Endodermal cell (in vitro differentiated cells): Measurements from ENCODE around the gene TCHH. TPM values are rescaled to one million over a fixed set of nuclear protein-coding genes. Genes with fewer than 3 reads are reported as not detected.
"Not testable (repeated sequence)": the region's sequence is repeated elsewhere in the genome, so short reads cannot be mapped to it uniquely, and the experiment has no call there.

Experiments
- DNase-seq: peaks from one replicate; pipeline ENCODE4 v3.0.0-alpha.2; 2017
- H3K27ac ChIP-seq: 2 replicates; pipeline ENCODE4 v1.5.1; 2013; ENCODE audit warnings: mild to moderate bottlenecking, low read depth, low read length, moderate library complexity
- H3K27me3 ChIP-seq: 2 replicates; pipeline ENCODE4 v1.6.1; 2013; ENCODE audit warnings: mild to moderate bottlenecking, low read length, moderate library complexity; ENCODE audit not compliant: insufficient read depth, control insufficient read depth, poor library complexity, severe bottlenecking
- H3K36me3 ChIP-seq: 2 replicates; pipeline ENCODE4 v1.7.0; 2013; ENCODE audit warnings: mild to moderate bottlenecking, low read length, moderate library complexity; ENCODE audit not compliant: control insufficient read depth, insufficient read depth
- H3K4me1 ChIP-seq: one replicate; pipeline ENCODE4 v1.7.0; 2013; ENCODE audit warnings: low read length; ENCODE audit not compliant: control insufficient read depth, insufficient read depth
- H3K4me3 ChIP-seq: 2 replicates; pipeline ENCODE4 v1.5.1; 2013; ENCODE audit warnings: mild to moderate bottlenecking, low read length, moderate library complexity
- H3K9ac ChIP-seq: 2 replicates; pipeline ENCODE4 v1.6.1; 2013; ENCODE audit warnings: mild to moderate bottlenecking, low read length, moderate library complexity; ENCODE audit not compliant: poor library complexity, severe bottlenecking; ENCODE audit errors: extremely low read depth
- H3K9me3 ChIP-seq: 2 replicates; pipeline ENCODE4 v1.6.1; 2013; ENCODE audit warnings: mild to moderate bottlenecking, low read length, moderate library complexity; ENCODE audit not compliant: control insufficient read depth
- H3K27ac Mint-ChIP-seq: 2 replicates; pipeline ENCODE4 v1.8.0; 2020; ENCODE audit warnings: mixed read lengths
- H3K27me3 Mint-ChIP-seq: 2 replicates; pipeline ENCODE4 v1.8.0; 2021; ENCODE audit warnings: mild to moderate bottlenecking, mixed read lengths; ENCODE audit not compliant: insufficient read depth
- H3K36me3 Mint-ChIP-seq: 2 replicates; pipeline ENCODE4 v1.8.0; 2020; ENCODE audit warnings: low read depth, mixed read lengths
- H3K4me1 Mint-ChIP-seq: 2 replicates; pipeline ENCODE4 v1.8.0; 2020; ENCODE audit warnings: mixed read lengths
- H3K4me3 Mint-ChIP-seq: 2 replicates; pipeline ENCODE4 v1.8.0; 2020; ENCODE audit warnings: mild to moderate bottlenecking, moderate library complexity, mixed read lengths
- H3K9me3 Mint-ChIP-seq: 2 replicates; pipeline ENCODE4 v1.8.0; 2020; ENCODE audit warnings: mild to moderate bottlenecking, mixed read lengths
- WGBS, 2 experiments: methylation state at CpG; one replicate each; pipeline versions ENCODE4 v1.1.5 to v1.1.7; 2013; ENCODE audit warnings: missing lambda C conversion rate in 2 of 2, mixed read lengths in 1 of 2; ENCODE audit not compliant: insufficient coverage in 1 of 2, insufficient read length in 1 of 2; 5-methylcytosine and 5-hydroxymethylcytosine counted together
- total RNA-seq, 2 donors: library from RNA; stranded (reverse); fragmentation: NEBNext Ultra II Directional in 1 of 2; extraction: Animal tissue kit (Norgen Biotek cat#: 25700) in 1 of 2; gene quantifications; 2 replicates in 1 of 2; 3 replicates in 1 of 2; pipeline ENCODE4 v1.2.1, GENCODE V29; 2021
- TF ChIP-seq, protein P1 (sequence below): fragments of 200-600 bp; sonication (generic); conservative IDR thresholded peaks from 2 replicates; pipeline ENCODE4 v1.5.0; 2021; ENCODE audit warnings: antibody characterized with exemption, mild to moderate bottlenecking

TCHH gene
- total RNA-seq, 2 donors from 2014 or later = 0.09 TPM

DNA sequence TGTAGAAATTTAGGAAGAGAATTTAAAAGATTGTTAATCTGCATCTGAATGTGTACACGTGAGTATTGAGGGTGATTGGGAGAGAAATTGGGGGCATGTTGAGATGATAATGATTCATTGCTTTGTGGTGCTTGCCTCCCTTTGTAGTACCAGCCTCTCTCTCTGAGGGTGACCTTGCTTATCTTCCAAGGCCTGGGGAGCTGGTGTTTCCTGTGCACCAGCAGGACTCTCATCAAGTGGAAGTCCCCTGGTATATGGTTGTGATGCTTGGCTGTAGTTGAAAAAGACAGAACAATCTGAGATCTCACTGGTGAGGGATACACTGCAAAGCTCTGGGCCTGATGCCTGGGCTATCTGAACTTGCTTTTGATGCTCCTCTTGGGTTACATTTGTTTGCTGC is 30.4 kb downstream of the TCHH start:
- H3K4me3 ChIP-seq = no peak overlapping the region
- no peak for DNase-seq
- no peaks in the 10 kb centered on the region for H3K36me3 Mint-ChIP-seq
- H3K27ac Mint-ChIP-seq = no peak overlapping the region
- H3K27ac ChIP-seq = no peak overlapping the region
- 20 to 24% methylated on average over 1 of the region's 1 CpG for WGBS, 2 experiments
- H3K9me3 ChIP-seq = no peaks in the 10 kb centered on the region
- no peaks in the 10 kb centered on the region for H3K4me1 Mint-ChIP-seq
- H3K27me3 ChIP-seq = no peaks in the 10 kb centered on the region
- peaks cover 9% of the 10 kb centered on the region for H3K9me3 Mint-ChIP-seq
- no peak overlapping the region for H3K4me3 Mint-ChIP-seq
- no peak overlapping the region for H3K9ac ChIP-seq
- H3K4me1 ChIP-seq = no peaks in the 10 kb centered on the region
- H3K27me3 Mint-ChIP-seq = peaks cover 3% of the 10 kb centered on the region
- H3K36me3 ChIP-seq = no peaks in the 10 kb centered on the region
- TF ChIP-seq, protein P1, sequence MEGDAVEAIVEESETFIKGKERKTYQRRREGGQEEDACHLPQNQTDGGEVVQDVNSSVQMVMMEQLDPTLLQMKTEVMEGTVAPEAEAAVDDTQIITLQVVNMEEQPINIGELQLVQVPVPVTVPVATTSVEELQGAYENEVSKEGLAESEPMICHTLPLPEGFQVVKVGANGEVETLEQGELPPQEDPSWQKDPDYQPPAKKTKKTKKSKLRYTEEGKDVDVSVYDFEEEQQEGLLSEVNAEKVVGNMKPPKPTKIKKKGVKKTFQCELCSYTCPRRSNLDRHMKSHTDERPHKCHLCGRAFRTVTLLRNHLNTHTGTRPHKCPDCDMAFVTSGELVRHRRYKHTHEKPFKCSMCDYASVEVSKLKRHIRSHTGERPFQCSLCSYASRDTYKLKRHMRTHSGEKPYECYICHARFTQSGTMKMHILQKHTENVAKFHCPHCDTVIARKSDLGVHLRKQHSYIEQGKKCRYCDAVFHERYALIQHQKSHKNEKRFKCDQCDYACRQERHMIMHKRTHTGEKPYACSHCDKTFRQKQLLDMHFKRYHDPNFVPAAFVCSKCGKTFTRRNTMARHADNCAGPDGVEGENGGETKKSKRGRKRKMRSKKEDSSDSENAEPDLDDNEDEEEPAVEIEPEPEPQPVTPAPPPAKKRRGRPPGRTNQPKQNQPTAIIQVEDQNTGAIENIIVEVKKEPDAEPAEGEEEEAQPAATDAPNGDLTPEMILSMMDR = no peak

DNA sequence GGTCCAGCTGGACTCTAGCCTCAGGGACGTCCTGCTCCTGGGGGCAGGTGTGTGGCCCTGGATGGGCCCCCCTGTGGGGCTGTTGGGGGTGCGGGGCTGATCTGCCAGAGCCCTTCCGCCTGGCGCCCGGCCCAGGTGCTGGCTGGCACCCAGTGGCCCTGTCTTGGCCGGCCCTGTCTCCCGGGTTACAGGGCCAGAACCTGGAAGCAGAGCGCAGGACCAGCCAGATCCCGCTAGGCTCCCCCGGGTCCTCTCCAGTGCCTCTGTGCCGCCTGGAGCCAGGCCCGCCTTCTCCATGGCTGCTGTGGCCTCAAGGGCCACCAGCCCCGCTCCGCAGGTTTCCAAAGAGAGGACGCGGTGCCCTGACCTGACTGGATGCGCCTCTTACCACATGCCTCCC is 34.2 kb downstream of the TCHH start:
- H3K4me1 ChIP-seq, H3K4me1 Mint-ChIP-seq, H3K9me3 ChIP-seq, H3K27ac ChIP-seq, DNase-seq, H3K27ac Mint-ChIP-seq, H3K27me3 ChIP-seq, H3K36me3 Mint-ChIP-seq, H3K36me3 ChIP-seq, H3K4me3 Mint-ChIP-seq, H3K9ac ChIP-seq, H3K4me3 ChIP-seq: not testable (repeated sequence)
- 88 to 89% methylated on average over 7 to 14 of the region's 17 CpGs for WGBS, 2 experiments
- peaks cover 29% of the 10 kb centered on the region for H3K9me3 Mint-ChIP-seq
- H3K27me3 Mint-ChIP-seq = peaks cover 12% of the 10 kb centered on the region

DNA sequence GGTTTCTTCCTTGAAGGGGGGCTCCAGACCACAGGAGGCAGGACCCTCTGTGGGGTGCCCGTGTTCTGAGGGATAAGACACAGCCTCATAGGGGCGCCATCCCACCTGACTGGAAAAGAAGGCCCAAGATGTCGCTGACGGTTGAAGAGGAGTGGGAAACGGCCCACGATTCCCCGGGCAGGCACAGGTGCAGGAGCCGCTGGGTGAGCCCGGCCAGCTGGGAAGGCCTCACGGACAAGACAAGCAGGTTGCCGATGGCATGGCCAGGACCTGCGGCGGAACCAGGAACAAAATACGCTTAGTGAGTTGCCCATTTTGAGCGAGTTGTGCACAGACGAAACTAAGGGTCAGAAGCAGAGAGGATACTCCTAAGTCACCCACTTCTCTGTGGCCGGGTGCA is 34.8 kb downstream of the TCHH start:
- 77 to 88% methylated on average over 8 to 17 of the region's 17 CpGs for WGBS, 2 experiments
- not testable (repeated sequence) for H3K27me3 ChIP-seq, H3K27ac Mint-ChIP-seq, H3K4me3 Mint-ChIP-seq, H3K4me1 Mint-ChIP-seq, DNase-seq, H3K9ac ChIP-seq, H3K27ac ChIP-seq, H3K4me3 ChIP-seq, H3K36me3 Mint-ChIP-seq, H3K9me3 ChIP-seq, H3K4me1 ChIP-seq, H3K36me3 ChIP-seq
- Mint-ChIP-seq H3K27me3 (peaks cover 12% of the 10 kb centered on the region), H3K9me3 (peaks cover 29% of the 10 kb centered on the region)

DNA sequence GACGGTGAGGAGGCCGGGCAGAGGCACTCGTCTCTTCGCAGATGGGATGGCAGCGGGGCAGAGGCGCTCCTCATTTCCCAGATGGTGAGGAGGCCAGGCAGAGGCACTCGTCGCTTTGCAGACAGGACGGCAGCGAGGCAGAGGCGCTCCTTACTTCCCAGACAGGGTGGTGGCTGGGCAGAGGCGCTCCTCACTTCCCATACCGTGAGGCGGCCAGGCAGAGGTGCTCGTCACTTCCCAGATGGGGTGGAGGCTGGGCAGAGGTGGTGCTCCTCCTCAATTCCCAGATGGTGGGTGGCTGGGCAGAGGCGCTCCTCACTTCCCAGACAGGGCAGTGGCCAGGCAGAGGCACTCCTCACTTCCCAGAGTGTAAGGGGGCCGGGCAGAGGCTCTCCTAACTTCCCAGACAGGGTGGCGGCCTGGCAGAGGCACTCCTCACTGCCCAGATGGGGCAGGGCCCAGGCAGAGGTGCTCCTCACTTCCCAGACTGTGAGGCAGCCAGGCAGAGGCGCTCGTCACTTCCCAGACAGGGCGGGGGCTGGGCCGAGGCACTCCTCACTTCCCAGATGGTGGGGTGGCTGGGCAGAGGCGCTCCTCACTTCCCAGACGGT is 36.3 kb downstream of the TCHH start:
- no peak overlapping the region for H3K27ac Mint-ChIP-seq

More for the DNA sequence above, 36.3 kb downstream of the TCHH start:
- Mint-ChIP-seq H3K4me1 (peaks cover 2% of the 10 kb centered on the region), H3K9me3 (peaks cover 29% of the 10 kb centered on the region), H3K27me3 (peaks cover 12% of the 10 kb centered on the region), H3K36me3 (no peaks in the 10 kb centered on the region), H3K4me3 (no peak overlapping the region)
- Histone ChIP-seq H3K27me3 (no peaks in the 10 kb centered on the region), H3K4me1 (no peaks in the 10 kb centered on the region), H3K9ac (no peak overlapping the region), H3K9me3 (peaks cover 6% of the 10 kb centered on the region), H3K4me3 (no peak overlapping the region), H3K36me3 (no peaks in the 10 kb centered on the region), H3K27ac (no peak overlapping the region)
- TF ChIP-seq, protein P1 = no peak
- no peak for DNase-seq
- WGBS, 2 experiments = 78% methylated on average over 6 to 24 of the region's 24 CpGs
